WTC11 (cell line): ENCODE measurements around the gene RPS6KL1. TPM values are rescaled to one million over a fixed set of nuclear protein-coding genes. Genes with fewer than 3 reads are reported as not detected.
A peak's percentile ranks its signal among the peaks of the same experiment; 100 is the strongest.

Experiments
- AR ChIP-seq: fragments of 250-450 bp; sonication (Bioruptor Pico); IDR thresholded peaks from 2 replicates; pipeline ENCODE4 v1.9.0; 2021; ENCODE audit warnings: mild to moderate bottlenecking
- ARID4B ChIP-seq: sonication (generic); formaldehyde crosslinking; IDR thresholded peaks from 2 replicates; pipeline ENCODE4 v1.8.0; 2023; ENCODE audit warnings: missing genetic modification reagents, mild to moderate bottlenecking, borderline replicate concordance
- CREM ChIP-seq: sonication (generic); formaldehyde crosslinking; IDR thresholded peaks from 2 replicates; pipeline ENCODE4 v1.8.1; 2022; ENCODE audit warnings: mild to moderate bottlenecking, missing genetic modification reagents, moderate library complexity
- E2F5 ChIP-seq: sonication (generic); formaldehyde crosslinking; IDR thresholded peaks from 2 replicates; pipeline ENCODE4 v1.8.1; 2022; ENCODE audit warnings: mild to moderate bottlenecking, moderate library complexity, missing genetic modification reagents
- ERG ChIP-seq: fragments of 250-450 bp; sonication (Bioruptor Pico); IDR thresholded peaks from 2 replicates; pipeline ENCODE4 v1.8.0; 2021; ENCODE audit warnings: mild to moderate bottlenecking
- FOXP1 ChIP-seq: sonication (generic); formaldehyde crosslinking; IDR thresholded peaks from 2 replicates; pipeline ENCODE4 v1.8.0; 2022; ENCODE audit warnings: missing genetic modification reagents, mild to moderate bottlenecking, moderate library complexity, borderline replicate concordance
- GTF2I ChIP-seq: fragments of 250-450 bp; sonication (Bioruptor Pico); conservative IDR thresholded peaks from 2 replicates; pipeline ENCODE4 v1.4.0; 2021; ENCODE audit warnings: mild to moderate bottlenecking
- HMGA2 ChIP-seq: fragments of 250-450 bp; sonication (Bioruptor Pico); IDR thresholded peaks from 2 replicates; pipeline ENCODE4 v1.4.0; 2021; ENCODE audit warnings: mild to moderate bottlenecking, moderate library complexity
- JAZF1 ChIP-seq: fragments of 250-450 bp; sonication (Bioruptor Pico); IDR thresholded peaks from 2 replicates; pipeline ENCODE4 v1.9.0; 2021; ENCODE audit warnings: moderate library complexity, mild to moderate bottlenecking, inconsistent platforms
- JUN ChIP-seq: sonication (generic); formaldehyde crosslinking; IDR thresholded peaks from 2 replicates; pipeline ENCODE4 v1.8.0; 2023; ENCODE audit warnings: mild to moderate bottlenecking, missing genetic modification reagents
- MAX ChIP-seq: sonication (generic); formaldehyde crosslinking; IDR thresholded peaks from 2 replicates; pipeline ENCODE4 v1.8.0; 2022; ENCODE audit warnings: mild to moderate bottlenecking, missing genetic modification reagents
- MLX ChIP-seq: sonication (generic); formaldehyde crosslinking; IDR thresholded peaks from 2 replicates; pipeline ENCODE4 v1.8.1; 2023; ENCODE audit warnings: mild to moderate bottlenecking, missing genetic modification reagents, moderate library complexity
- NFATC4 ChIP-seq: fragments of 250-450 bp; sonication (Bioruptor Pico); IDR thresholded peaks from 2 replicates; pipeline ENCODE4 v1.9.0; 2021; ENCODE audit warnings: mild to moderate bottlenecking
- NFE2L1 ChIP-seq: sonication (generic); formaldehyde crosslinking; IDR thresholded peaks from 2 replicates; pipeline ENCODE4 v1.8.1; 2023; ENCODE audit warnings: missing genetic modification reagents
- RELA ChIP-seq: sonication (generic); formaldehyde crosslinking; IDR thresholded peaks from 2 replicates; pipeline ENCODE4 v1.8.1; 2022; ENCODE audit warnings: missing genetic modification reagents, mild to moderate bottlenecking, borderline replicate concordance
- SOX15 ChIP-seq: fragments of 250-450 bp; sonication (Bioruptor Pico); IDR thresholded peaks from 2 replicates; pipeline ENCODE4 v1.9.0; 2021; ENCODE audit warnings: mild to moderate bottlenecking
- SP1 ChIP-seq: sonication (generic); formaldehyde crosslinking; conservative IDR thresholded peaks from 2 replicates; pipeline ENCODE4 v1.8.1; 2022; ENCODE audit warnings: missing genetic modification reagents
- ZBTB21 ChIP-seq: sonication (generic); formaldehyde crosslinking; IDR thresholded peaks from 2 replicates; pipeline ENCODE4 v1.8.1; 2023; ENCODE audit warnings: mild to moderate bottlenecking, missing genetic modification reagents, borderline replicate concordance
- ZBTB43 ChIP-seq: sonication (generic); formaldehyde crosslinking; IDR thresholded peaks from 2 replicates; pipeline ENCODE4 v1.8.1; 2023; ENCODE audit warnings: mild to moderate bottlenecking, missing genetic modification reagents
- ZSCAN18 ChIP-seq: fragments of 250-450 bp; sonication (Bioruptor Pico); IDR thresholded peaks from 2 replicates; pipeline ENCODE4 v2.1.2; 2022; ENCODE audit warnings: mild to moderate bottlenecking, moderate library complexity
- total RNA-seq: library from RNA; stranded (reverse); gene quantifications from 3 replicates; pipeline ENCODE4 v1.2.3, GENCODE V29; 2021

RPS6KL1 gene
- total RNA-seq, 1 experiment from 2014 or later: 10.6 TPM

- no peak for TF ChIP-seq ZBTB21 (CRISPR knock-in tag)
- TF ChIP-seq ERG (CRISPR knock-in tag): no peak
- TF ChIP-seq AR (CRISPR knock-in tag): no peak
- no peak for TF ChIP-seq FOXP1 (CRISPR knock-in tag)
- TF ChIP-seq JAZF1: no peak
- TF ChIP-seq NFATC4: no peak
- no peak for TF ChIP-seq JUN (CRISPR knock-in tag)
- no peak for TF ChIP-seq SOX15
- TF ChIP-seq E2F5: 0 out of 2 replicates have a peak, but pooled peaks have one; percentile 38
- 0 out of 2 replicates have a peak, but pooled peaks have one; percentile 12 for TF ChIP-seq SP1 (CRISPR knock-in tag)
- TF ChIP-seq CREM: peak; percentile 44; the same call in 1 of the 2 replicates
- TF ChIP-seq MAX (CRISPR knock-in tag): 0 out of 2 replicates have a peak, but pooled peaks have one; percentile 1
- no peak for TF ChIP-seq MLX (CRISPR knock-in tag)
- TF ChIP-seq NFE2L1 (CRISPR knock-in tag): no peak
- no peak for TF ChIP-seq RELA (CRISPR knock-in tag)
- no peak for TF ChIP-seq ZSCAN18
- no peak for TF ChIP-seq GTF2I (CRISPR knock-in tag)
- no peak for TF ChIP-seq ZBTB43 (CRISPR knock-in tag)
- no peak for TF ChIP-seq HMGA2 (CRISPR knock-in tag)
- no peak for TF ChIP-seq ARID4B
These were observed 32.4 kb upstream of the RPS6KL1 start, which contains the start of gene PGF (continued) for GRCh38 chr14:74955229-74956026.
